Stimulated activated naive CD4-positive, alpha-beta T cell (primary cell): ENCODE results near the gene NPAS3.
A peak's percentile ranks its signal among the peaks of the same experiment; 100 is the strongest.

Experiments used
- DNase-seq, 6 experiments: peaks; one replicate each; lab custom pipeline; 2025; lab: John Stamatoyannopoulos, UW

The NPAS3 gene

DNA sequence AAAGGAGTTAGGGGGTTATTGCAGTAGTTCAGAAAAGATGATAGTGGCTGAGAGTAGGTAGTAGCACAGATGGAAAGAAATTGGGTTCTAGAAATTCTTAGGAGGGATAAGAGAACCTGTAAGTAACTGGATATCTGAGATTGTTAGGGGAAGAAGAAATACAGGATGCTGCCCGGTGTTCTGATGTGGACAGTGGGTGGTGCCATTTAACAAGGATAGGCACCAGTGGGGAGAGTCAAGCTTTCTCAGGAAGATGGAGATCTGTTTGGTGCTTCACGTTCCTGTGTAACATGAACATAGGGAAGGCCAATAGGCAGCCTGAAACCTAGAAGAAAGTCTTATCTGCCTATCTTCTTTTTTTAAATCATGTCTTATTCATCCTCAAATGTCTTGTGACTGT lies 245.9 kb downstream of the NPAS3 start:
- DNase-seq, result no peak

DNA sequence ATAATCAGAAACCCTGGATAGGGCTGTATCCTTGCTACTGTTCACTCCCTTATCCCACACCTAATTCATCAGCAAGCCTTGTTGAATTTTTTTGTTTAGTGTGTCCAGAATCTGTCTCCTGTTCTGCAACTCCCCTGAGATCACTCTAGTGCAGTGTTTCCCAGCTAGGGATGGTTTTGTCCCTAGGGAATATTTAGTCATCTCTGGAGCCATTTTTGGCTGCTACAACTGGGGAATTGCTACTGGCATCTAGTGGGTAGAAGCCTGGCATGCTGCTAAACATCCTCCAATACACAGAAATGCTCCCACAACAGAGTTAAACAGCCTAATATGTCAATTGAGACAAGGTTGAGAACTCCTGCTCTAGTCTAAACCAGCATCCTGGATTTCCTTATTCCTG lies 248.0 kb downstream of the NPAS3 start:
- DNase-seq, result no peak

DNA sequence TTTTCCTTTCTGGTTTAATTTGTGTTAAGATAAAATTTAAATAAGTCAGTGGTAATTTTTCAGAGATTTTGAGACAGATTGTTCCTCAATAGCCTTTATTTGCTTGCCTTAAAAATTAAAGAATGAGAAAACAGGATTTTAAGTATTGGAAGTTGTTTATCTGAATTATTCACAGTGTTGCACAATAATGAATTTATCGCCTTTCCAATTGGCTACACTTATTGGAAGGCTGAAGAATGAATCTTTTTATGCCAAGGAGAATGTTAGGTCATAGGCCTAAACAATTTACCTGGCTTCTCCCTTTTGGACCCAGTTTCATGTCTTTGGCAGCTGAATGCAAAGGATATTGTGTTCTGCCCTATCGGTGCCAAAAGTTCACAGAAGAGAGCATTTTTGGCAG lies 250.2 kb downstream of the NPAS3 start:
- no peak for DNase-seq

DNA sequence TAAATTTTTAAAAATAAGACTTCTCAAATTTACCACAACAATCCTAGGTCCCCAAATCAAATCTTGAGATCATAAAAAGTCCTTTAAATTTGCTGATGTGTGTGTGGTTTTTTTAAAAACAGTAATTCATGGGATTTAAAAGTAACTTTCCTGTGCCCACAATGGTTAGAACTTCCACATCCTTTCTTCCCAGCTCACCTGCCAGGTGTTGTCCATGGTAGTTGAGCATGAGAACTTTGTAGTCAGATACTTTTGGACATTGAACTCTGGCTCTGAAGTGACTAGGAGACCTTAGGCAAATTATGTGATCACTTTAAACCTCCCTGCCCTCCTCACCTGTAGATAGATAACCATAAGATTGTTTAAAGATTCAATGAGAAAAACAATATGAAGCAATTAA lies 253.2 kb downstream of the NPAS3 start:
- DNase-seq, result no peak

DNA sequence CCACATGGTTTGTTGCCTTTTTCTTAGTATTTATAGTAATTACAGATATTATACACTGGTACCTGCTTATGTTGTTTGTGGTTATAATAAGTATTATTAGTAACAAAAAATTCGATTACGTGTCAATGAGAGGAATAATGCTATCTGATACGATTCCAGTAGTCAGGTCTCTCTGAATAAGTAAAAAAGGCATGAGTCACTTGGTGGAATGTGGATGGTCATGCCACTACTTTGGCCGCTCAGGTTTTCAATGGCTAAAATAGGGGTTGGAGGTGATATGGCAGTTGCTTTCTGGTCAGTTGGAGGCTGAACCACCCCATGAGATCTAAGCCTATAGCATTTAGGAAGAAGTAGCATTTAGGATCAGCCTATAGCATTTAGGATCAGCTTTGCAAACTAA lies 255.9 kb downstream of the NPAS3 start:
- DNase-seq, result no peak

DNA sequence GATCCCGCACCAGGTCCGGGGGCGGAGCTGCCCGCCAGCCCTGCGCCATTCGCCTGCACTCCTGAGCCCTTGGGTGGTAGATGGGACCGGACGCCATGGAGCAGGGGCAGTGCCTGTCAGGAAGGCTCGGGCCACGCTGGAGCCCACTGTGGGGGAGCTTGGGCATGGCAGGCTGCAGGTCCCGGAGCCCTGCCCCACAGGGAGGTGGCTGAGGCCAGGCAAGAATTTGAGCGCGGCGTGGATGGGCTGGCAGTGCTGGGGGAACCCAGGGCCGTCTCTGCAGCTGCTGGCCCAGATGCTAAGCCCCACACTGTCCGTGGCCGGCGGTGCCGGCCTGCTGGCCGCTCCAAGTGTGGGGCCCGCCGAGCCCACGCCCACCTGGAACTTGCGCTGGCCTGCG lies 260.0 kb downstream of the NPAS3 start:
- no peak for DNase-seq

DNA sequence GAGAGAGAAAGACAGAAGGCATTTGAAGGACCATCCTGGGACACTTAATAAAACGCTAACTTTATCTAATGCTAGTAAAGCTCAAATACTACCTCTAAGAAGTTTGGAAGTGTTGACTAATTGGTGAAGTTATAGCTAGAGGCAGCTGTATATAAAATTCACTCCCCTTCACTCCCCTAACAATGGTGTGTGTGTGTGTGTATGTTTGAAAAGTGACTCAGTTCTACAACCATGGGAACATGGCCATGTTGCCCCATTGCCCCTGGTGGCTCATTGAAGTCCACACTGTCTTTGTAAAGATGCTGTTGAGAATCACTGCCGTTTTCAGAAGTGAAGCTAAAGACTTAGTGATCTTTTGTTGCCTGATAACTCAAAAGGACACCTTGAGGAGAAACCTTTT lies 262.4 kb downstream of the NPAS3 start:
- DNase-seq, result no peak

DNA sequence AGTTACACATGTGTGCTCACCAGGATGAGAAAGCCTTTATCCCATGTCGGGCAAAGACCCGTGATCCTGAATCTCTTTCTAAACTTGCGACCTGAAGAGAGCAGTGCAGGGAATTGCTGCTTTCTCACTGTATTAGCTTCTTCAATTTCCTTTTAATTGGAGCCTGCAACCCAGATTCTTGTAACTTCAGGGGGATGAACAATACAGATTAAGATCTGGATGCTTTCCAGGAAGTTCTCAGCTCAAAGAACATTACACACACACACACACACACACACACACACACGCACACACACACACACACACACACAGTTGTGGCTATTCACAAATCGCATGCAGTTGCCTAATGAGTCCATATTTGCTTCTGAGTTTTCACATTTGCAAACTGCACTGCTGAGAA lies 268.3 kb downstream of the NPAS3 start:
- DNase-seq, result no peak

DNA sequence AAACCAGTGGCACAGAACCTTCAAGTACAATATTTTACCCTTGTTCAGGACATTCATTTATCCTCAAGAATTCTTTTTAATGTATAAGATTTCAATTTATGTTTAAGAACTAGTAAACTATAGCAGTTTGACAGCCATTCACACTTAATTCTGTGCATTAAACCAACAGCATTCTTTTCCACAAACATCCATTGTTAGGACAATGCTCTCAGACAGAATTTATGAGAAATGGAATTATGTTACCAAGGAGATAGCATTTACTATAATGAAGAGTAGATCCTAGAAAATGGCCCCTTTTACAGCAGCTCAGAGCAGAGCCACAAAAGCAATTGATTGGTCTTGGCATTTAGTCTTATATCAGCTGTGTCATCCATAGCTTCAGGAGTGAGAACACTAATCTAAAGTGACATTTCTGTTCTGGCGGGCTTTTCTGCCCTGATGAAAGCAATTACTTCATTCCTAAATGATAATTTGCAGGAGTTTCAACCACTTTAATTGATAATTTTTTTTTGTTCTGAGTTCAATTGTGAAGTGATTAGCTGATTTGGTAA lies 268.9 kb downstream of the NPAS3 start:
- no peak for DNase-seq

DNA sequence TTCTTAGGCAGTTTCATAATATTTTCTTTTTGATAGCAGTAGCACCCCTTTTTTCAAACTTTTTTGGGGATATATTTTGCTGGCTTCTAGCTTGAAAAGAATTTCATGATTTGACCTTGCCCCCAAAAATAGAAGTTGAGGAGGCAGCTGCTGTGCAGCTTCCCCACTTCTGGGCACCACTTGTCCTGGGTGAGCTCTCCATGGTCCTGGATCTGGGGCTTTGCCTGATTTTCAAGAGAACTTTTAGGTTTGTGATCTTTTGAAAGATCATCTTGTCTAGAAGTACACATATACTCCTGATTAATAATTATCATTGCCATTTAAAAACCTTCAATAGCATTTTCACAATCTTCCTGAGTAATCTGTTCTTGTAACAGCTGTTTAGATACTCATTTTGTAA lies 271.6 kb downstream of the NPAS3 start:
- peak in 1 of 6 experiments; percentile 3 for DNase-seq

DNA sequence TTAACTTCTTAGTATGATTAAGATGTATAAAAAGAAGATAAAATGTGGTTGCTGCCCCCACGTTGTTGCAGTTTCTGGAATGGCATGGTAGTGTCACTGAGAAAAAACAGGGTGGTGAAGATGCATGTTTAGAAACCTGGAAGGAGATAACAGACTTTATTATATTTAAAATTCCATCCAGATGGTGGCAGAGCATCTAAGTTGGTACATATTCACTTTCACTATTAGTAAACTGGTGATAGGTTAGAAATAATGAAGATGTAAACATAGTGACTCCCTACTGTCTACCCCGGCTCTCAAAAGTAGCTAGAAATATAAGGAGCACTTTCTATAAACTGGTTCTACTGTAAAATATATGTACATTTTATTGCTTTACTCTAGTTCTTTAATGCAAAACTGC lies 279.3 kb downstream of the NPAS3 start:
- no peak for DNase-seq

DNA sequence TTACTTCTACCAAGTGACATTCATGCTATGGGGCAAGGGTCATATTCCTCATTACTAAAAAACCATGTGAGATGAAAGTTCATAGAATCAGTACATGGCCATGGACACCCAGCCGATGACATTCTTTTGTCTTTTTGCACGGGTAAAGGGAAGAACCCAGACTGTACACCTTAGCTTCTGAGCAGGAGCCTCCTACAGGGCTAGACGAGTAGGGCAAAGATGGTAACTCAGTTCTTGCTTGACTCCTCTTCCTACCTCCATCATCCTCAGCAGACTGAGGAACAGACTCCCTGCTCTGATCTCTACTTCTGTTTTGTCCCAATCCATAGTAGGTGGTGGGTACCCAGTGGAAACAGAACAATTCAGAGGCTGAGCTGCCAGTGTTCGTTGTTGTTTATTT lies 281.3 kb downstream of the NPAS3 start:
- no peak for DNase-seq

DNA sequence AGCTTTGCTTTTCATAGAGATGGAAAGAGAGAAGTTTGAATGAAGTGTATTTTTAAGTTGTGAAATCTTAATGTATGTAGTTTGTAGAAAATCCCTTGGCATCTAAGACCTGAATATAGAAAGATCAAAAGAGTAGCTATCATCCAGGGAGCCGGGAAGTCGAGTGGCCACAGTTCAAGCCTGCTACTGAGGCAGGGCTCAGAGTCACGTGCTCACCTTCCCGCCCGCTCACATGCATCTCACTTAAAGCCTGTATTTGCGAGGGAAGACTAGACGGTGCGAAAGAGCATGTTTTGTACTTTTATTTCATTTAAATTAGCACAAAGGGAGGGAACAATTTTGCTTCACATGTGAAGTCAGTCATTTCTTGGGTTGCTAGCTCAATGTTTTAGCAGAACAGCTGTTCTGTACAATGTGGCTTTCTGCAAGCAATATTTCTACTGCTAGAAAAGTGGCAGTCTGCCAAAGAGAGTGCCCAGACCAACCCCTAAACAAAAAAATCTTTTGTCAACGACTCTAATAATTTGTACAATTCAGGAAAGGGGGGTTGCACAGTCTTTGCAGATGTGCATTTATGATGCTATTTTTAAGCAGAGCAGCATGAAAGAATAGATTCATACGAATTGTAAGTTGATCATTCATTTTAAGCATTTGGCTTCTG lies 290.7 kb downstream of the NPAS3 start:
- DNase-seq, result no peak

DNA sequence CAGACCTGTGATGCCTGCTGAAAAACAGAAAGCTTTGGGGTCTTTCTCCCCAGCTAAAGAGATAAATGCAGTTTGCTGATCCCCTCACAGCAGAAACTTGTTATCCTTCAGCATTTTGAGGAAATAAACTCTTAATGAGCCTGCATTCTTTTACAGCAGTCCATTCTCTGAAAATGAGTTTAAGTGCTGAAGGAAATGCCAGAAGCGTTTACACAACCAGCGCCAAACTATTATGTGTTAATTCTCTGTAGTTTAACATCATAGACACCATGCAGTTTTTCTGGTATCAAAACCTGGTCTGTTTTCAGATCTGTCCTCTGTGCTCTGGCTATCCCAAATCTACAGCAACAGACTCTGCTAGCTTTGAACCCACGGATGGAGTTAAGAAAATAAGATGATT lies 291.3 kb downstream of the NPAS3 start:
- no peak for DNase-seq

DNA sequence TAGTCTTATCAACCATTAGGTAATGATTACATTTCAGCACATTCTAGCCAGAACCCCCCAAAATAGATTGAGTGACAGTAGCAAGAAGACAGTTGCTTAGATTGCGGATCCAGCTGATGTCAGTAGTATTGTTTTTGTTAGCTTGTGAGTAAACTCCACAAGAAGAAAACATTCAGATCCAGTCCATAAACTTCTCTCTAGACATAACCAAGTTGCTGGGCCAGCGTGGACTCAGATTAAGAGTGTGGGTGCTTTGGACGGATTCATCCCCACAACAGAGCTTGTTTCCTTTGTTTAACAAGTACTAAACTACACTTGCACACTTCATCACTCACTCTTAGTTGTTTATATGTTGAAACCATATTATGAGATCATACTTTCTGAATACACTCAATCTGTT lies 293.4 kb downstream of the NPAS3 start:
- no peak for DNase-seq

DNA sequence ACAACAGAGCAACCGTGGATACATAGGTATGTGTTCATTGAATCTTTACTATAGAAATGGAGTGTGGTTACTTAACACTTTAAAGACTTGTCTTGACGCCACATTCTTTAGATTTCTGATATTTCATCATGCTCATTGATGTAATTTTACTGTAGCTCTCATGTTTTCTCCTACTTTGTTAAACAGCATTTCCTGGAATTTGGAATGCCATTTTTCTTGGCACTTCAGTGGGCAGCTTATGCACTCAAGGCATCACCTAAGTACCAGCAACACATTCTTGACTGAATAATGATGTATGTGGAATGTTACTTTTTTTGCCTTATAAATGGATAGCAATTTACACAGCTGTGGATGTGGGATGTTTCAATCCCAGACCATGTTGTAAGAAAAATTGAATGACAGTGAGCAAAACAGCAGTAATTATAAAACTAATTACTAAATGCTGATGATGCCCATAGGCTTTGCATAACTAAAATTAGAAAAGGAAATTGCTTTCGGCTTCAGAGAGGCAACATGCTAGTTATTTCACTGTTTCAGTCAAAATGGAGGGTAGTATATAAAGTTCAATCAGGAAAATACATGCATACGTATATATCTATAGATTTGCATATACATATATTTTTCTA lies 298.5 kb downstream of the NPAS3 start:
- no peak for DNase-seq

DNA sequence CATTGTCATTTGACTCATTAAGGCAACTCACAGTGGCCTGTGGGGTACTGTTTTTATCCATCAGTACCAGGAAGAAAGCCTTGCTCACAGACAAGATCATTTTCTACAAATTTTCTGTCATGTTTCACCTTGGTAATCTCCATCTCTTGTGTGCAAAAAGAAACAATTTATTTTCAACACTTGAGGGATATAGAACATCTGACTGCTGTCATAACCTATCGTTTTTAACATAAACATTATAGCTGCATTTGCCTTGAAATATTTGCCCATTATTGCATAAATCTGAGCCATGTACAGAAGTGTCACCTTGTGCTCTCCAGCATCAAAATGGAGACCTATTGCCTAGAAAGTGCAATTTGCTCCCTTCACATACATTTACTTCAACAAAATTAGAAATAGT lies 300.8 kb downstream of the NPAS3 start:
- no peak for DNase-seq

DNA sequence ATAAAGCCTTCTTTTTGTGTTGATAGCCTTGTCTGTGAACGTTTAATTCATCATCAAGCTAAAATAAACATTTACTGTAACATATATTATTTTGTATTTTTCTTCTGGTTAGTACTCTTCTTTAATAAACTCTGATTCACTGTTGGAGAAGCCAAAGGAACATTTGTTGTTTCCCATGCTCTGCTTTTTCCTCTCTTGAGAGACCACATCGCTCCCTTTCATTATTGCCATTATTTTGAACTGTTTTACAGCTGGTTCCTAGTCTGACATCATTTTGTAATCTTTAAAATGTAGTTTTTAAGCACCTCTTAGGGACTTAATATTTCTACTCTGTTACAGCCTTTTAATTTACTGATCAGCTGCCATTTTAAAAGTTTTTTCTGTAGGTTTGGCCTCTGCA lies 301.8 kb downstream of the NPAS3 start:
- no peak for DNase-seq

DNA sequence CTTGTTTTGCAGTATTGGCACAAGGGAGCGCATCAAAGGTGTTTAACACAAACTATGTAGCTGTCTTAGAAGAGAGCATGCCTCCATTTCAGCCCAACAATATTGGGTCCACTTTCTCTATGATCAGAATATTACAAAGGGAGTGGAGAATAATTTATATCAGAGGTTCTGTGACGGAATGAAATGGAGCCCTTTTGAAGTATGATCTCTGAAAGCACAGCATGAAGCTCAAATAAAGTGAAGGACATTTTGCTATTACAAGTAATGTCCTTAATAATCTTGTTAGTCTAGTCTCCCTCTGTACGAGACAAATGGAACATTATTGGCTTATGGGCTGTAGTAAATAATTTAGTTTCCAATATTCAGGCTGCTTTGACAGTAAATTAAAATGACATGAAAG lies 302.7 kb downstream of the NPAS3 start:
- no peak for DNase-seq

DNA sequence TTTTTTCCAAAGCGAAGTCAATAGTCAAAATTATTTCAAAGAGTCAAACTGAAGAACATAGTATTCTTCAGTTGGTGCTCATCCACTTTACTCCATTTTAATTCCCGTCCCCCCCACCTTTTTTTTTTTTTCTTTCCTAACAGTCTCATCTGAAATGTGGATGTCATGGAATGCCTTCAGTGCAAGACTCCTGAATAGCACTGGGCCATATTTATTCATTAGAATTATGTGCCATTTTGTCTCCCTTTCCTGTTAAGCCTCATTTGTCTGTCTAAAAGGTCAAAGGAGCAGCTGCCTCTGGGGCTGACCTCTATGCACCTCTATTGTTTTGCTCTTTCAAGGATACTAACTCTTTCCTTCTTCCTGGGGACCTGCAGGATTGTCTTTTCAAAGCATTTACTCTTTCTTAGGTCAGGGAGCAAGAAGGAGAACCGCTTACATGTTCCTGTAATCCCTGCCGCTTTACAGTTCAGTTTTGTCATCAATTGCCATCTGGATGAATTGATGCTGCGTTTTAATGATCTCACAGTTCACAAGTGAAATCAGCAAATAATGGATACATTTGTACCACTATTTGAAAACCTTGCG lies 310.6 kb downstream of the NPAS3 start:
- no peak for DNase-seq

DNA sequence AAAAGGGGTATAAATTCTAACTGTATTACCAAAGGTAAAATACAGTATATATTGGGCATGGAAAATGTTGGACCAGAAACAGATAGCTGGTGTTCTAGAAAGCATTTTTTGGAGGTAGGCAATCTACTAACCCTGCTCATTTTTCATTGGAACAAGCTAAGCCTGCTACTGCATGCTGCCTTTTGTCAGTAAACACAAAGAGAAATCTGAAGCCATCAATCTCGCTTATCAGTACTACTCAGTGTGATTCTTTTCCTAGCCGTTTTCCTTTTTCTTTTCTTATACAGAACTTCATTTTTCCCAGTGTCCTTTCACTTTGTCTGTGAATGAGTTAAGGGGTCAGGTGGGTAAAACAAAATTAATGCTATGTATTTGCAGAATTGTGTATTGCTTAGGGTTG lies 312.3 kb downstream of the NPAS3 start:
- DNase-seq, result no peak

DNA sequence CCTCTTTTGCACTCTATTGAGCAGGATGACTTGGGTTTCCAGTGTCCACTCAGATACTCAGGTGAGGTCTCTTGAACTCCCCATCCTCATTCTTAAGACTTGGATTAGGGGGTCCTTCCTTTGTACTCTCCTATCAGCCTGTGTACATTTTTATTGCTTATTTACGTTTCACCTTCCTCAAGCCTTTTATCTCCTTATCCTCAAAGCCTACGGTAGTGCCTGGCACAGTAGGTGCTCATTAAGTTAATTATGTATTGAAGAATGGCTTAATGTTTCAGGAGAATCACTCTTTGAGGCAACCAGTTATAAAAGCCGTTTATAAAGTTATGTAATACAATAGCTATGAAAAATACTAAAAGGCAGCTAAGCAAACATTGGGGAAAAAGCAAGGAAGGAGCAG lies 315.7 kb downstream of the NPAS3 start:
- DNase-seq, result no peak

DNA sequence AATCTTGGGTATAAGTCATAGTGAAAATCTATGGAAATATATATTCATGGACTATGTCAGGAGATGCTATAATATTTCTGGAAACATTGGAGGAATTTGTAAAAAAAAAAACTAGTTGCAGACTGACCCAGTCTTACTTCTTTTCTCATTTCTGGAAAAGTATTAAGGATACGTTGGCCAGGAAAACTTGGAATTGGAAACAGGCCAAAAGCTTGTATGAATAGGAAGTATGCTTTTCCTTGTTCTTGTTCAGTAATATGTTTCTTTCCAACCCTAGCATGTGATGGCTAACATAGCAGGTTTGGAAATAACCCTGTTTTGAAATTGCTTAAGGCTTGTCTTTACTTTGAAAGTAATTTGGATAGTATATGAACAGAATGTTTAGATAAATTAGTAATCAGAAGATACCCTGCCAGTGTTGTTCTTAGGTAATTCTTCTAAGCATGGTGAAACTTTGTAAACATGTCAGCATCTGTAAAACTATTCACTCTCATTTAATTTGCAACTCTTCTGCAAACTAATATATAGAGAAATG lies 316.2 kb downstream of the NPAS3 start:
- DNase-seq, result no peak
